GM12891 (cell line): ENCODE data around the gene ADRA2B.

Experiments
- DNase-seq: peaks from one replicate; pipeline ENCODE4 v3.0.0; 2011; ENCODE audit warnings: low spot score; ENCODE audit not compliant: insufficient read length
- FAIRE-seq: peaks from 2 replicates; lab custom pipeline; 2011; peaks lifted over from hg19 to GRCh38; lab: Jason Lieb, UNC
- PAX5 ChIP-seq: IDR thresholded peaks from 2 replicates; pipeline ENCODE4 v1.6.1; 2011; ENCODE audit warnings: low read length, moderate library complexity, mild to moderate bottlenecking; ENCODE audit not compliant: insufficient read depth, severe bottlenecking
- POLR2A ChIP-seq: IDR thresholded peaks from 2 replicates; pipeline ENCODE4 v1.6.1; 2011; ENCODE audit warnings: low read depth, low read length, control low read depth
- POLR2AphosphoS5 ChIP-seq: IDR thresholded peaks from 2 replicates; pipeline ENCODE4 v1.6.1; 2011; ENCODE audit warnings: low read depth, low read length, control low read depth
- POU2F2 ChIP-seq: IDR thresholded peaks from 2 replicates; pipeline ENCODE4 v1.6.1; 2011; ENCODE audit warnings: low read depth, mild to moderate bottlenecking, control low read depth, low read length, moderate library complexity
- SPI1 ChIP-seq: IDR thresholded peaks from 2 replicates; pipeline ENCODE4 v1.6.1; 2011; ENCODE audit warnings: low read depth, low read length, control low read depth
- TAF1 ChIP-seq: IDR thresholded peaks from 2 replicates; pipeline ENCODE4 v1.6.1; 2011; ENCODE audit warnings: low read depth, low read length, control low read depth

Gene ADRA2B

DNA sequence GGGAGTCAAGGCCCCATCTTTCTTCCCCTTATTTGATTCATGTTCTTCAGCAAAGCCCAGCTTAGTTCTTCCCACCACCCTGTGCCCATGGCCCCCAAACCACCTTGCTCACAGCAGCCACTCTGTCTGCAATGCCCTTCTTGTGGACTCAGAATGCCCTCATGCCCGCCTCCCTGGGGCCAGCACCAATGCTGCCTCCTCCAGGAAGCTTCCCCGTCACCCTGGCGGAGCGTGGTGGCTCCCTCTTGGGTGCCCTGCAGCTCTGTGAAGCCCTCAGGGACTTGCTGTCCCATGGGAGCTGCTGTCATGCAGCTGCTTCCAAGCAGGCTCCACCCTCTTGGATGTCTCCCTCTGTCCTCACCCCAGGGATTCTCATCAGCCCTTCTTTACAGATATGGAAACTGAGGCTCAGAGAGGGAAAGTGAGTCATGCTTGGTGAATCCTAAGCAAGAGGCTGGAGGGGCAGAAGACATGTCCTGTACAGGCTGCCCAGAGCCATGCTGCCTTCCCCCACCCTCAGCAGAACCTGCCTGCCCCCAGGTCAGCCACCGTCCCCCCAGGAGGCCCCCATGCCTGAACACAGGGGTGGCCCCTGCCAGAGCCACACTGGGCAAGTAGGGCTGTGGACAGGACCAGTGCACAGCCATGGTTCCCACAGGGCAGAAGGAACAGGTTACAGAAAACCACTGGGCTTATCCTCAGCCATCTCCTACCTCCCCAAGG lies 40.7 kb upstream of the ADRA2B start:
- FAIRE-seq (no peak), DNase-seq (no peak)
- TF ChIP-seq POLR2AphosphoS5, result no peak
- TF ChIP-seq TAF1, result no peak
- no peak for TF ChIP-seq PAX5
- no peak for TF ChIP-seq POU2F2
- TF ChIP-seq SPI1, result no peak
- TF ChIP-seq POLR2A, result no peak

DNA sequence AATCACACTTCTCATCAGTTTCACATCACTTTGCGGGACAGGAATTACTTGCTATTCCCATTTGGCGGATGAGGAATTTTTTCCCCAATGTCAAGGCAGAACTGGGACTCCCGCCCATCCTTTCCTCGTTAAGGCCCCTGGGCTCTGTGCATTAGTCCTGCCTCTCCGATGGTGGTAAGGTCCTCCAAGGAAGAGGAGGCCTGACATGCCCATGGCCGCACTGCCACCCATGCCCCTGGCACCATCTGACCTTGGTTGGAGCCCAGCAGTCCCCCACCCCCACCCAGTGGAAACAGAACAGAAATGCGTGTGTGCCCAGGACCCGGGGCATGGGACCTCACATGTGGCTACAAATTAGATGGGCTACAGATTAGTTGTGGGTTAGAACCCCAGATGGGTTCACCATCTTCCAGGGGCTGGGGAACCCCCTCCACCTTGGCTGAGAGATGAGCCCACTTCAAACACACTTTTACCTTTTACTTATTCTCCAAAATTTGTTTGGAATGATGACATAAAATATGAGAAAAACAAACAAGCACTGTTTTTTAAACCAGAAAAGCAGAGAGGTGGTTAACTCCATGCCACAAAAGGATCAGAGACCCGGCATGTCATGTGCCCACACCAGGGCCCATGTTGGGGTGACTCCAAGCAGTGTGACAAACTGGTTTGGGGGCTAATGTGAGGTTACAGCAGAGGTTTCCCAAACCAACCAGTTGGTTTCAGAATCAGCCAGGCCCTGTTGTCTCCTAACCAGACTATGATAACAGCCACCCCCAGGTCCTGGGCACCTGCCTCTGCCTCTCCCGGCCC lies 39.8 kb upstream of the ADRA2B start:
- FAIRE-seq (no peak), DNase-seq (no peak)
- TF ChIP-seq POU2F2 (no peak), SPI1 (no peak), PAX5 (no peak), POLR2AphosphoS5 (no peak), TAF1 (no peak), POLR2A (no peak)

DNA sequence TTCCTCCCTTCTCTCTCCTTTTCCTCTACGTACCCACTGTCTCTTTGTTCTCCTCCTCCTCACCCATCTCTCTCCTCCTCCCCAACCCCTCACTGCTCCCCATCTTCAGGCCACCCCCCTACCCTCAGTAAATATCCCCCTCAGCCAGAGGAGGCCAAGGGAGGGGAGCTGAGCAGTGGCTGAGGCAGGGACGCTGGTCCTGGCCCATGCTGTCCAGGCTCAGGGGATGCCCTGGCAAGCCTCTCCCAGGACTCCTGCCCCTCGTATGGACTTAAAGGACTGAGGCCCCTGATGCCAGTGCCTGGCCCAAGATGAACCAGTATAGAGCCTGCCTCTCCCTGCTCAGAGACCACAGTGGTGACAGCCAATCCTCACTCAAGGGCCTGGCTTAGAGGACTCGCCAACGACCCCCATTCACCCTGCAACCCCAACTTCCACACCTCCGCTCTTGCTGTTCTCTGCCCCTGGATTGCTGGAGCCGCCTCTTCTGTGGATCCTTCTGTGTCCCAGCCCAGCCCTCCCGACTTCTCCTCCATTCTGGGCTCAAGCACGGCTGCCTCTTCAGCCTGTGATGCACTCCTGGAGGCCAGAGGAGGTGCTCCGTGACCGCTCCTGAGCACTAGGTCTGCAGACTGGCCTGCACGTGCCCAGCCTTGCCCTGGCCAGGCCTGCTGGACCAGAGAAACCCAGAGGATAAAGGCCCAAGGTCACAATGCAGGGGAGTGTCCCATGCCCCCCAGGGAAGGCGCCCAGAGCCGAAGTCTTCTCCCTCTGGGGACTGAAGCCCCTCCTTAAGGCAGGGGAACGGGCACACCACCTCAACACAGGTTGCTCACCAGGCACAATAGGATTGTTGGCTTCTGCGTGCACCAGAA lies 38.4 kb upstream of the ADRA2B start:
- peak; percentile 9 for FAIRE-seq
- TF ChIP-seq SPI1 (no peak), PAX5 (no peak), POU2F2 (no peak), POLR2AphosphoS5 (no peak), POLR2A (no peak), TAF1 (no peak)
- DNase-seq, result no peak

DNA sequence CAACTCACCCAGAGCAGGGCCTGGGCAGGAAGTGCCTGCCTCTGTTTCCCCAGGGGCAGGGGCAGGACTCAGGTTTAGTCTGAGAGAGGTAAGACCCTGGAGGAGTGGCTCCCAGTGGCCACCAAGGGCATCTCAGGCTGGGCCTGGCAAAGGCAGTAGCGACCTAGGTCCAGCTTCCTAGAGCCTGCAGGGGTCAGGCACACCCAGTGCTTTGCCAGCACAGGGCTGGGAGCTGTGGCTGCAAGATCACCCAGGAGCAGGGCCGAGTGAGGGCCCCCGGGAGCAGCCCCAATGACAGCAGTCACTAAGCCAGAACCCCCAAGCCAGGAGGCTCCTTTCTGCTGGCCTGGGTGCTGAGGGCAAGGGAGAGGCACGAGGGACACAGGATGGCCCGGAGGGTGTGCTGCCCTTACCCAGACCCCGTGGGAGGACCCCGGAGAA lies 37.6 kb upstream of the ADRA2B start:
- no peak for DNase-seq
- FAIRE-seq, result no peak
- TF ChIP-seq POLR2A, result no peak
- TF ChIP-seq POU2F2, result no peak
- no peak for TF ChIP-seq POLR2AphosphoS5
- no peak for TF ChIP-seq TAF1
- TF ChIP-seq PAX5, result no peak
- no peak for TF ChIP-seq SPI1

DNA sequence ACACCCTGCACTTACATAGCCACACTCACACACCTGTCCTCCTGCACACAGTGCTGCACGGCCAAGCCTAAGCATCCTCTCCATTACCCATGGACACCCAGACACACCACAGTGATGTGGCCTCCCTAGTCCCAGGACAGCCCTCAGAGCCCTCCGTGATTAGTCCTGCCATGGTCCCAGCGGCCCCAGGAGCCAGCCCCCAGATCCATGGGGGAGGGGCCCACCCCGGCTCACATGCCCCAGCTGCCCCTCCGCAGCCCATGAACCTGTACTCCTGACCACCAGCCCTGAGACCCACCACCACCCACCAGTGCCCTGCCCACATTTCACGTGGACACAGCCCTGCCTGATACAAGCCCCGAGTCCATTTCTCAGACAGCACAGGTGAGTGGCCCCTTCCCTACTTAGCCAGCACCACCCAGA lies 36.9 kb upstream of the ADRA2B start:
- TF ChIP-seq POLR2A (no peak), POU2F2 (no peak), TAF1 (no peak), PAX5 (no peak), POLR2AphosphoS5 (no peak), SPI1 (no peak)
- FAIRE-seq (peak; percentile 9), DNase-seq (no peak)

DNA sequence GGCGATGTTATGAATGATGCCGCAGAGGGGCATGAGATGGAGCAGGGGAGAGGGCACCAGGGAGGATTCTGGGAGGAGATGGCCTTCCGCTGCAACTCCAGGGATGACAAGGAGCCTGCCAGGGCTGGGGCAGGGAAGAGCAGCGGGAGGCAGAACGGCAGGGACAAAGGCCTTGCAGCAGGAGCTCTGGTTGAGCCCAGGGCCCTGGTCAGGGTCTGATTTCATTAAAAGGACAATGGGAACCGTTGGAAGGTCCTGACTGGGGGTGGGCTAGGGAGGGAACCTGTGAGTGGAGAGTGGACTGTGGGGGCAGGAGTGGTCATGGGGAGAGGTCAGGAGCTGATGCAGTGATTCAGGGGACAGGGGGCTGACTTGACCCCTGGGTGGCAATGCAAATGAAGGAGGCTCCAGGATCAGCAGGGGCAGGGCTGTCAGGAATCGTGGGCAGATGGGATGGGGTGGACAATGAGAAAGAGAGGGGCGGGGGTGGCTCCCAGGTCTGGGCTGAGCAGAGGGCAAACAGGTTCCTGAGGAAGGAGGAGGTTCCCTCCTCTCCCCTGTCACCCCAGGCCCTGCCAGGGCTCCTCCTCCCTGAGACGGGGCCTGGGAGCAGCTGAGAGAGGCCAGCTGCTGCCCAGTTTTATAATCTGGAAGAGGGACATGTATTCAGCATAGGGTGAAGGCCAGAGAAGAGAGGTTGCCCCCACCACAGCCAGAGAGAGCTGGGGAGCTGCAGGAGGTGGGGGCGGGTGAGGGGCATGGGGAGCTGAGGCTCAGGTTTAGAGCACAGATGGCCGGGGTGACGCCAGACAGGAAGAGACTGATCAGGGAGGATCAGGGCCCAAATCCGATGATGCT lies 36.2 kb upstream of the ADRA2B start:
- no peak for TF ChIP-seq TAF1
- TF ChIP-seq POLR2AphosphoS5, result no peak
- no peak for TF ChIP-seq SPI1
- no peak for TF ChIP-seq POU2F2
- TF ChIP-seq POLR2A, result no peak
- no peak for TF ChIP-seq PAX5
- DNase-seq (no peak), FAIRE-seq (no peak)

DNA sequence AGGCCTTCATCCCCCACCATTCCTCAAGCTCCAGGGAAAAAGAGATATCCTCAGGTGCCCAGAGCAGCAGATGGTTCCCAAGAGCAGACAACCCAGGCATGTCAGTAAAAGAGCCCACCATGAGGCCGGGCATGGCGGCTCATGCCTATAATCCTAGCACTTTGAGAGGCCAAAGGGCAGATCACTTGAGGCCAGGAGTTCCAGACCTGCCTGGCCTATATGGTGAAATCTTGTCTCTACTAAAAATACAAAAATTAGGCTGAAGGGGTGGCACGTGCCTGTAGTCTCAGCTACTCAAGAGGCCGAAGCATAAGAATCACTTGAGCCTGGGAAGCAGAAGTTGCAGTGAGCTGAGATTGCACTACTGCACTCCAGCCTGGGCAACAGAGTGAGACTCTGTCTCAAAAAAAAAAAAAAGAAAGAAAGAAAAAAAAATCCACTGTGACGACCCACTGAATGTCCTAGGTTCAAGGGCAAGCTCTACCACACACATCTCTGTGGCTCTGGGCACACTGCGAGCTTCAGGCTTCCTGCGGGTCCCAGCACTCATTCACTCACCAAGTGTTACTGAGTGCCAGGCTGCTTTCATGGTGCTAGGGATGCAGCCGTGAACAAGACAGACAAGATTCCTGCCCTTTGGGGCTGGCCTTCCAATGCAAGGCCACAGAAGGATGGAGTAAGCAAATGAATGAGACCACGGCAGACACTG lies 35.4 kb upstream of the ADRA2B start:
- DNase-seq (no peak), FAIRE-seq (no peak)
- TF ChIP-seq PAX5 (no peak), POLR2A (no peak)
